GM12878 (cell line): ENCODE data around the gene MSRB1. TPM values are rescaled to one million over a fixed set of nuclear protein-coding genes. Genes with fewer than 3 reads are reported as not detected.

Source experiments
- ATAC-seq: fragments of 200-7000 bp; cut with Tn5 transposase; 3 replicates; pipeline ENCODE4 v1.9.1; 2020; ENCODE audit warnings: mild to moderate bottlenecking, moderate library complexity
- BruUV-seq: library from RNA; stranded (reverse); fragments of 400-500 nt; replicated peaks from 2 replicates; lab custom pipeline; 2021; lab: Mats Ljungman, UMichigan
- CTCF ChIA-PET: fragments of 300-600 bp; sonication (Branson Sonifier 250); formaldehyde crosslinking; extraction: SDS; loops from one replicate; lab custom pipeline; 2021; ENCODE audit warnings: inconsistent platforms; lab: Yijun Ruan, JAX
- POLR2A ChIA-PET: fragments of 350-600 bp; formaldehyde crosslinking; extraction: SDS; loops from one replicate; lab custom pipeline; 2021; ENCODE audit warnings: inconsistent platforms; lab: Charles Lee
- RAD21 ChIA-PET: fragments of 300-600 bp; sonication (Branson Sonifier 250); formaldehyde crosslinking; loops from one replicate; lab custom pipeline; 2023; ENCODE audit warnings: antibody characterized with exemption; ENCODE audit not compliant: unreplicated experiment; lab: Charles Lee
- SMC1A ChIA-PET: fragments of 300-600 bp; sonication (Branson Sonifier 250); formaldehyde crosslinking; loops from one replicate; lab custom pipeline; 2023; ENCODE audit not compliant: unreplicated experiment, uncharacterized antibody; lab: Charles Lee
- DNase-seq: peaks from one replicate; pipeline ENCODE4 v3.0.0-alpha.2; 2011; ENCODE audit warnings: low read depth, low spot score
- FAIRE-seq: peaks from 3 replicates; lab custom pipeline; 2011; peaks lifted over from hg19 to GRCh38; lab: Jason Lieb, UNC
- H2AFZ ChIP-seq: 2 replicates; pipeline ENCODE4 v1.6.0; 2011; ENCODE audit warnings: low read depth, low read length, control low read depth; ENCODE audit not compliant: control insufficient read depth
- H3K27ac ChIP-seq: 2 replicates; pipeline ENCODE4 v1.5.1; 2011; ENCODE audit warnings: control low read depth; ENCODE audit not compliant: control insufficient read depth, insufficient read depth
- H3K27me3 ChIP-seq, 2 experiments: replicated peaks in 1 of 2; 2 replicates each; pipeline versions ENCODE4 v1.6.0 to v1.6.1; 2011; ENCODE audit warnings: low read length in 1 of 2; ENCODE audit not compliant: control insufficient read depth in 2 of 2, insufficient read depth in 2 of 2
- H3K36me3 ChIP-seq, 2 experiments: 2 replicates each; pipeline ENCODE4 v1.5.1; 2011; ENCODE audit warnings: low read length in 1 of 2; ENCODE audit not compliant: control insufficient read depth in 2 of 2, insufficient read depth in 2 of 2
- H3K4me1 ChIP-seq: 2 replicates; pipeline ENCODE4 v1.6.1; 2011; ENCODE audit warnings: mild to moderate bottlenecking, low read length, moderate library complexity, mixed read lengths; ENCODE audit not compliant: control insufficient read depth, insufficient read depth
- H3K4me2 ChIP-seq: 2 replicates; pipeline ENCODE4 v1.6.0; 2011; ENCODE audit warnings: control low read depth; ENCODE audit not compliant: control insufficient read depth, insufficient read depth
- H3K4me3 ChIP-seq: fragments of 200-600 bp; sonication (generic); 2 replicates; pipeline ENCODE4 v1.5.1; 2016
- H3K79me2 ChIP-seq: 2 replicates; pipeline ENCODE4 v1.6.0; 2011; ENCODE audit warnings: low read length; ENCODE audit not compliant: control insufficient read depth, insufficient read depth
- H3K9ac ChIP-seq: 2 replicates; pipeline ENCODE4 v1.8.0; 2011; ENCODE audit warnings: low read length, control low read depth, mixed read lengths; ENCODE audit not compliant: control insufficient read depth, insufficient read depth
- H3K9me3 ChIP-seq: replicated peaks from 3 replicates; pipeline ENCODE4 v1.5.1; 2011; ENCODE audit warnings: mild to moderate bottlenecking, low read length; ENCODE audit not compliant: control insufficient read depth, insufficient read depth
- H4K20me1 ChIP-seq: 2 replicates; pipeline ENCODE4 v1.6.0; 2011; ENCODE audit not compliant: control insufficient read depth, insufficient read depth
- ASH2L ChIP-seq: fragments of 300-600, 200-600 bp; sonication (generic); IDR thresholded peaks from 2 replicates; pipeline ENCODE4 v1.6.1; 2017; ENCODE audit warnings: low read depth, mild to moderate bottlenecking, borderline replicate concordance
- BRCA1 ChIP-seq: IDR thresholded peaks from 2 replicates; pipeline ENCODE4 v1.6.1; 2011; ENCODE audit warnings: low read depth, low read length, improper control_type of control experiment
- FOS ChIP-seq: IDR thresholded peaks from 3 replicates; pipeline ENCODE4 v1.6.1; 2011; ENCODE audit warnings: borderline replicate concordance; ENCODE audit not compliant: insufficient read length; ENCODE audit errors: extremely low read depth
- SIN3A ChIP-seq: IDR thresholded peaks from 2 replicates; pipeline ENCODE4 v1.6.1; 2012; ENCODE audit warnings: low read depth, low read length, improper control_type of control experiment
- SMAD1 ChIP-seq: fragments of 450-650 bp; IDR thresholded peaks from 2 replicates; pipeline ENCODE4 v1.6.1; 2018; ENCODE audit warnings: mild to moderate bottlenecking, low read depth; ENCODE audit not compliant: partially characterized antibody
- STAT1 ChIP-seq: fragments of 450-650 bp; conservative IDR thresholded peaks from 2 replicates; pipeline ENCODE4 v1.6.1; 2014; ENCODE audit warnings: antibody characterized with exemption, mild to moderate bottlenecking
- SUPT20H ChIP-seq: IDR thresholded peaks from 2 replicates; pipeline ENCODE4 v1.6.1; 2011; ENCODE audit warnings: low read depth, mild to moderate bottlenecking, low read length, moderate library complexity, borderline replicate concordance; ENCODE audit not compliant: control insufficient read depth
- WGBS: methylation state at CpG from one replicate; pipeline ENCODE4 v1.1.6; 2016; ENCODE audit warnings: low lambda C conversion rate; ENCODE audit not compliant: insufficient replicate concordance, insufficient coverage; ENCODE audit errors: missing lambda C conversion rate; 5-methylcytosine and 5-hydroxymethylcytosine counted together
- in situ Hi-C: fragments of 300-500 bp; cut with MboI; formaldehyde crosslinking; loops from 9 replicates; pipeline ENCODE4 v1.14.3; 2018; ENCODE audit warnings: mixed read lengths
- intact Hi-C: fragments of 100-400 bp; cut with micrococcal nuclease; formaldehyde crosslinking; loops from one replicate; pipeline ENCODE4 v1.14.2; 2022; ENCODE audit not compliant: unreplicated experiment
- polyA plus RNA-seq, 11 experiments: library from polyadenylated mRNA; depleted of rRNA in 4 of 11; unstranded in 6 of 11; stranded (reverse) in 5 of 11; fragments of >200 nt; fragmentation: Nextera tagmentation in 4 of 11; fragmentation: Illumina TruSeq in 1 of 11; extraction: Ambion mirVana in 4 of 11; extraction: Trizol in 1 of 11; gene quantifications; 1 replicate in 1 of 11; 2 replicates in 10 of 11; pipeline versions ENCODE4 v1.2.1 to v1.2.3, GENCODE V29; 2011 to 2016; ENCODE audit warnings: inconsistent platforms in 2 of 11, missing spikeins in 2 of 11, low read depth in 1 of 11
- total RNA-seq, 4 experiments: library from RNA; depleted of rRNA in 3 of 4; stranded (reverse); fragments of >200 nt in 3 of 4; fragmentation: Illumina TruSeq in 1 of 4; extraction: Trizol in 1 of 4; gene quantifications; 2 replicates each; pipeline versions ENCODE4 v1.2.1 to v1.2.3, GENCODE V29; 2013 to 2021

MSRB1 gene
- total and polyA plus RNA-seq, 10 of the 15 experiments (the other 5 are each of a cell fraction or from before 2014, with no cell fraction given): 5.1 to 48.6 (median 25.7) TPM

DNA sequence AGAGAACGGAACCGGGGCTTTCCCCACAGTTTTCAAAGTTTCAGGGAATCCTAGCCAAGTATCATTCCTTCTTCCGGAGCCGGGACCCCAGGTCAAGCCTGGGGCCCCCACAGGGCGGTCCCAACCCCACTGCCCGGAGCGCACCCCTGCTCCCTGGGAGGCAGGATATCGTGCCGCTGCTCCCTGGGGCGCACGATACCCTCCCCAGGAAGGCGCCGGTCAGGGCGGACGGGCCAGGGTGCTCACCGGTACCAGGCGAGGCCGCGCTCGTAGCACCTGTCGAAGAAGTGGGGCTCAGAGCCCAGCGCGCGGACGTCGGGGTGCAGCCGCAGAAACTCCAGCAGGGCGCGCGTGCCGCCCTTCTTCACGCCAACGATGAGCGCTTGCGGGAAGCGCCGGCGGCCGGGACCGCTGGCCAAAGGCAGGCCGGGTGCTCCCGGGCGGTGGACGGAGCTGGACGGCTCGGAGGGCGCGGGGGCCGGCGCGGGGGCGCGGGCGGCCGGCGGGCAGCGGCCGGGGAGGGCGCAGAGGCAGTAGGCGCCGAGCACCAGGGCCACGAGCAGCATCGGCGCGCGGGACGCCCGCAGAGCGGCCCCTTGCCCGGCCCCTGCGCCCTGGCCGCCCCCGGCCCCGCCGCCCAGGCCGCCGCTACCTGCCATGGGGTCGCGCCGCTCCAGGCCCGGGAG is 25.2 kb downstream of the MSRB1 start:
- RAD21 ChIA-PET: no interaction called here
- TF ChIP-seq SUPT20H (no peak), ASH2L (no peak)
- BruUV-seq: no TSS peak
- Histone ChIP-seq H3K9ac (no peak overlapping the region), H3K36me3 (no peaks in the 10 kb centered on the region; a peak in 1 of 4 replicates), H3K4me3 (no peak overlapping the region), H3K79me2 (no peaks in the 10 kb centered on the region), H3K4me2 (no peak overlapping the region), H3K27me3 (peaks cover 6 to 7% of the 10 kb centered on the region in 2 experiments; a peak in 3 of 4 replicates), H3K27ac (no peak overlapping the region), H3K4me1 (no peaks in the 10 kb centered on the region), H2AFZ (no peak overlapping the region), H3K9me3 (no peaks in the 10 kb centered on the region), H4K20me1 (no peaks in the 10 kb centered on the region)
- intact Hi-C loops: no loop called here
- FAIRE-seq (no peak), DNase-seq (no peak), ATAC-seq (no peak)
- SMC1A ChIA-PET: no interaction called here
- in situ Hi-C loops: no loop called here
- WGBS: 14% methylated on average over 35 of the region's 81 CpGs
- CTCF ChIA-PET: no interaction called here
- POLR2A ChIA-PET: no interaction called here

GRCh38 chr16:1917056-1917664 is 25.8 kb downstream of the MSRB1 start:
- RAD21 ChIA-PET: no interaction called here
- in situ Hi-C loops: no loop called here
- WGBS: 10% methylated on average over 22 of the region's 22 CpGs
- no peaks in the 10 kb centered on the region for H3K9me3 ChIP-seq
- no peak overlapping the region for H2AFZ ChIP-seq
- BruUV-seq: no TSS peak
- DNase-seq (no peak), FAIRE-seq (no peak), ATAC-seq (no peak)
- intact Hi-C loops: no loop called here
- no peaks in the 10 kb centered on the region; a peak in 1 of 4 replicates for H3K36me3 ChIP-seq
- no peaks in the 10 kb centered on the region for H3K4me1 ChIP-seq
- H3K4me2 ChIP-seq: no peak overlapping the region
- no peak overlapping the region for H3K27ac ChIP-seq
- H3K9ac ChIP-seq: no peak overlapping the region
- SMC1A ChIA-PET: no interaction called here
- POLR2A ChIA-PET: no interaction called here
- TF ChIP-seq STAT1 (no peak), SIN3A (no peak), SMAD1 (no peak), FOS (no peak), BRCA1 (no peak)
- TF ChIP-seq, all 136 proteins: peak for 0
- H3K79me2 ChIP-seq: no peaks in the 10 kb centered on the region
- H3K4me3 ChIP-seq: no peak overlapping the region
- CTCF ChIA-PET: no interaction called here
- peaks cover 6 to 7% of the 10 kb centered on the region in 2 experiments; a peak in 3 of 4 replicates for H3K27me3 ChIP-seq
- H4K20me1 ChIP-seq: no peaks in the 10 kb centered on the region
